ENCODE data around the gene MRGPRX4. TPM values are rescaled to one million over a fixed set of nuclear protein-coding genes. Genes with fewer than 3 reads are reported as not detected.

The MRGPRX4 gene
- total and polyA plus RNA-seq, 2 donors (not counting 3 experiments of a cell fraction or from before 2014, with no cell fraction given), result not detected

DNA sequence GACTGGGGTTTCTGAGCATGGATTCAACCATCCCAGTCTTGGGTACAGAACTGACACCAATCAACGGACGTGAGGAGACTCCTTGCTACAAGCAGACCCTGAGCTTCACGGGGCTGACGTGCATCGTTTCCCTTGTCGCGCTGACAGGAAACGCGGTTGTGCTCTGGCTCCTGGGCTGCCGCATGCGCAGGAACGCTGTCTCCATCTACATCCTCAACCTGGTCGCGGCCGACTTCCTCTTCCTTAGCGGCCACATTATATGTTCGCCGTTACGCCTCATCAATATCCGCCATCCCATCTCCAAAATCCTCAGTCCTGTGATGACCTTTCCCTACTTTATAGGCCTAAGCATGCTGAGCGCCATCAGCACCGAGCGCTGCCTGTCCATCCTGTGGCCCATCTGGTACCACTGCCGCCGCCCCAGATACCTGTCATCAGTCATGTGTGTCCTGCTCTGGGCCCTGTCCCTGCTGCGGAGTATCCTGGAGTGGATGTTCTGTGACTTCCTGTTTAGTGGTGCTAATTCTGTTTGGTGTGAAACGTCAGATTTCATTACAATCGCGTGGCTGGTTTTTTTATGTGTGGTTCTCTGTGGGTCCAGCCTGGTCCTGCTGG, 35.3 kb upstream of the MRGPRX4 start:
- no peak for DNase-seq (ENCODE audit: low read depth, low spot score)
- no peak overlapping the region for H3K4me2 ChIP-seq (ENCODE audit: insufficient read depth, low read length)
- BruUV-seq (replicated peaks), result no TSS peak
- no peaks in the 10 kb centered on the region for H3K4me1 ChIP-seq (ENCODE audit: control insufficient read depth, extremely low read depth, insufficient read depth, low read length)
- intact Hi-C loops (cut with micrococcal nuclease), result no loop called here
- ChIA-PET POLR2A (no interaction called here), CTCF (no interaction called here)
- no peaks in the 10 kb centered on the region for H3K9me3 ChIP-seq (replicated peaks; ENCODE audit: control insufficient read depth, insufficient read depth, low read length)
- H3K4me3 ChIP-seq (replicated peaks in 1 of 3; ENCODE audit: insufficient read depth in 1 of 3, low read depth in 1 of 3, low read length in 3 of 3), result no peak overlapping the region
- no peak for TF ChIP-seq POLR2A (IDR thresholded peaks at IDR 0.05; ENCODE audit: low read depth, low read length)
- TF ChIP-seq JUN (IDR thresholded peaks at IDR 0.05; ENCODE audit: borderline replicate concordance, insufficient read depth, insufficient read length, low read depth), result no peak
- no peak for TF ChIP-seq EZH2 (IDR thresholded peaks at IDR 0.05; ENCODE audit: borderline replicate concordance, low read depth, low read length, severe bottlenecking)
- TF ChIP-seq POLR2AphosphoS5 (IDR thresholded peaks at IDR 0.05; ENCODE audit: insufficient read depth, low read depth, low read length), result no peak
- no peak for TF ChIP-seq MYC (IDR thresholded peaks at IDR 0.05; ENCODE audit: low read depth, low read length)
- TF ChIP-seq, protein P1, sequence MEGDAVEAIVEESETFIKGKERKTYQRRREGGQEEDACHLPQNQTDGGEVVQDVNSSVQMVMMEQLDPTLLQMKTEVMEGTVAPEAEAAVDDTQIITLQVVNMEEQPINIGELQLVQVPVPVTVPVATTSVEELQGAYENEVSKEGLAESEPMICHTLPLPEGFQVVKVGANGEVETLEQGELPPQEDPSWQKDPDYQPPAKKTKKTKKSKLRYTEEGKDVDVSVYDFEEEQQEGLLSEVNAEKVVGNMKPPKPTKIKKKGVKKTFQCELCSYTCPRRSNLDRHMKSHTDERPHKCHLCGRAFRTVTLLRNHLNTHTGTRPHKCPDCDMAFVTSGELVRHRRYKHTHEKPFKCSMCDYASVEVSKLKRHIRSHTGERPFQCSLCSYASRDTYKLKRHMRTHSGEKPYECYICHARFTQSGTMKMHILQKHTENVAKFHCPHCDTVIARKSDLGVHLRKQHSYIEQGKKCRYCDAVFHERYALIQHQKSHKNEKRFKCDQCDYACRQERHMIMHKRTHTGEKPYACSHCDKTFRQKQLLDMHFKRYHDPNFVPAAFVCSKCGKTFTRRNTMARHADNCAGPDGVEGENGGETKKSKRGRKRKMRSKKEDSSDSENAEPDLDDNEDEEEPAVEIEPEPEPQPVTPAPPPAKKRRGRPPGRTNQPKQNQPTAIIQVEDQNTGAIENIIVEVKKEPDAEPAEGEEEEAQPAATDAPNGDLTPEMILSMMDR (IDR thresholded peaks at IDR 0.05; ENCODE audit: extremely low read depth in 1 of 2, insufficient read depth in 1 of 2, low read depth in 1 of 2, low read length in 2 of 2), result no peak
- TF ChIP-seq GATA2 (IDR thresholded peaks at IDR 0.05; ENCODE audit: insufficient read depth, insufficient read length, low read depth, low read length), result no peak
- TF ChIP-seq, protein P2, sequence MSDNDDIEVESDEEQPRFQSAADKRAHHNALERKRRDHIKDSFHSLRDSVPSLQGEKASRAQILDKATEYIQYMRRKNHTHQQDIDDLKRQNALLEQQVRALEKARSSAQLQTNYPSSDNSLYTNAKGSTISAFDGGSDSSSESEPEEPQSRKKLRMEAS (IDR thresholded peaks at IDR 0.05; ENCODE audit: insufficient read depth, insufficient read length), result no peak
- TF ChIP-seq FOS (IDR thresholded peaks at IDR 0.05; ENCODE audit: borderline replicate concordance, insufficient read depth, low read length), result no peak
- H3K9ac ChIP-seq (replicated peaks; ENCODE audit: extremely low read depth, insufficient read depth, low read length), result no peak overlapping the region
- peaks cover 0 to 6% of the 10 kb centered on the region in 2 experiments for H3K27me3 ChIP-seq (ENCODE audit: control insufficient read depth in 2 of 2, insufficient read depth in 2 of 2, low read length in 2 of 2)
- H4K20me1 ChIP-seq (replicated peaks; ENCODE audit: control insufficient read depth, extremely low read depth, insufficient read depth, low read length), result no peaks in the 10 kb centered on the region
- no peak overlapping the region for H3K27ac ChIP-seq (ENCODE audit: insufficient read depth, low read depth, low read length)
- dilution Hi-C loops (cut with MboI; ENCODE audit: extremely low pct_ligation_motif_present, low sequenced_read_pairs), result no loop called here
- no peaks in the 10 kb centered on the region for H3K36me3 ChIP-seq (ENCODE audit: control insufficient read depth in 2 of 2, extremely low read depth in 1 of 2, insufficient read depth in 2 of 2, low read length in 2 of 2)
- FAIRE-seq, result no peak
- no peaks in the 10 kb centered on the region for H3K9me1 ChIP-seq (replicated peaks; ENCODE audit: control insufficient read depth, extremely low read depth, insufficient read depth, low read length)
- H2AFZ ChIP-seq (ENCODE audit: low read depth, low read length), result no peak overlapping the region
- no peaks in the 10 kb centered on the region for H3K79me2 ChIP-seq (ENCODE audit: control insufficient read depth, insufficient read depth, low read length)

Data from endothelial cell of umbilical vein (primary cell).